ENCODE measurements around the gene KCNIP3. TPM values are rescaled to one million over a fixed set of nuclear protein-coding genes. Genes with fewer than 3 reads are reported as not detected.

KCNIP3 gene
- polyA plus RNA-seq, 1 of the 3 experiments (the other 2 are of a cell fraction) = 0.97 TPM

- Histone ChIP-seq H3K9me3 (no peaks in the 10 kb centered on the region), H3K27me3 (ENCODE audit: insufficient read depth) (no peaks in the 10 kb centered on the region), H3F3A (replicated peaks; ENCODE audit: insufficient read depth) (no peaks in the 10 kb centered on the region), H2AFZ (ENCODE audit: low read depth) (no peak overlapping the region), H3K27ac (ENCODE audit: low read depth in 2 of 2, low read length in 1 of 2) (no peak overlapping the region), H3K79me2 (ENCODE audit: insufficient read depth) (no peaks in the 10 kb centered on the region), H3K9ac (no peak overlapping the region), H3K4me2 (no peak overlapping the region), H4K20me1 (ENCODE audit: insufficient read depth) (no peaks in the 10 kb centered on the region), H3K36me3 (replicated peaks in 1 of 2; ENCODE audit: control insufficient read depth in 1 of 2, insufficient read depth in 2 of 2, low read length in 1 of 2) (no peaks in the 10 kb centered on the region), H3K9me2 (no peaks in the 10 kb centered on the region), H3K4me3 (ENCODE audit: low read depth in 2 of 2, low read length in 1 of 2) (no peak overlapping the region), H3K4me1 (ENCODE audit: control insufficient read depth in 1 of 2, insufficient read depth in 2 of 2, low read depth in 1 of 2, low read length in 1 of 2) (no peaks in the 10 kb centered on the region)
- no peak for DNase-seq
- 40% methylated on average over 10 of the region's 10 CpGs for WGBS (ENCODE audit: low lambda C conversion rate)
- TF ChIP-seq CTCF (IDR thresholded peaks at IDR 0.05) = no peak
- no peak for TF ChIP-seq RFX5 (IDR thresholded peaks at IDR 0.05; ENCODE audit: low read length)
- no peak for TF ChIP-seq REST (IDR thresholded peaks at IDR 0.05; ENCODE audit: low read depth, low read length)
- TF ChIP-seq MEF2A (IDR thresholded peaks at IDR 0.05; ENCODE audit: borderline replicate concordance, low read depth) = no peak
- no peak for TF ChIP-seq POLR2AphosphoS5 (IDR thresholded peaks at IDR 0.05; ENCODE audit: low read depth, low read length)
- TF ChIP-seq NRF1 (IDR thresholded peaks at IDR 0.05; ENCODE audit: low read depth, low read length) = no peak
- TF ChIP-seq, protein P1, sequence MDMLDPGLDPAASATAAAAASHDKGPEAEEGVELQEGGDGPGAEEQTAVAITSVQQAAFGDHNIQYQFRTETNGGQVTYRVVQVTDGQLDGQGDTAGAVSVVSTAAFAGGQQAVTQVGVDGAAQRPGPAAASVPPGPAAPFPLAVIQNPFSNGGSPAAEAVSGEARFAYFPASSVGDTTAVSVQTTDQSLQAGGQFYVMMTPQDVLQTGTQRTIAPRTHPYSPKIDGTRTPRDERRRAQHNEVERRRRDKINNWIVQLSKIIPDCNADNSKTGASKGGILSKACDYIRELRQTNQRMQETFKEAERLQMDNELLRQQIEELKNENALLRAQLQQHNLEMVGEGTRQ (IDR thresholded peaks at IDR 0.05; ENCODE audit: borderline replicate concordance, low read depth, low read length) = no peak
- TF ChIP-seq RCOR1 (IDR thresholded peaks at IDR 0.05; ENCODE audit: low read length) = no peak
- no peak for TF ChIP-seq FOXM1 (IDR thresholded peaks at IDR 0.05; ENCODE audit: low read depth)
- no peak for TF ChIP-seq SIN3A (IDR thresholded peaks at IDR 0.05; ENCODE audit: borderline replicate concordance, low read depth, low read length)
- TF ChIP-seq TCF12 (IDR thresholded peaks at IDR 0.05) = no peak
- ChIA-PET POLR2A (no interaction called here), CTCF (interaction anchor here (1.2 to 1.5 kb wide), 2 partner anchors 15 to 48 kb away, joined by 3 read pairs; no protein-coding TSS in a partner anchor)
Measured at GRCh38 chr2:95266781-95267430, 30.2 kb upstream of the KCNIP3 start.
